Mesodermal cell (in vitro differentiated cells): ENCODE results near the gene ZNF730.
"Not testable (repeated sequence)": the region's sequence is repeated elsewhere in the genome, so short reads cannot be mapped to it uniquely, and the experiment has no call there.

Experiments used
- H3K27ac ChIP-seq: 2 replicates; pipeline ENCODE4 v1.7.0; 2013; ENCODE audit warnings: mild to moderate bottlenecking, low read depth, low read length, moderate library complexity; ENCODE audit not compliant: severe bottlenecking
- H3K36me3 ChIP-seq: 2 replicates; pipeline ENCODE4 v1.7.1; 2013; ENCODE audit warnings: mild to moderate bottlenecking, low read length, moderate library complexity; ENCODE audit not compliant: control insufficient read depth, insufficient read depth
- H3K4me1 ChIP-seq: one replicate; pipeline ENCODE4 v1.7.1; 2013; ENCODE audit warnings: mild to moderate bottlenecking, low read length; ENCODE audit not compliant: insufficient read depth, control insufficient read depth, poor library complexity, severe bottlenecking
- H3K4me3 ChIP-seq: 2 replicates; pipeline ENCODE4 v1.7.0; 2013; ENCODE audit warnings: low read length, control low read depth, mild to moderate bottlenecking; ENCODE audit not compliant: insufficient read depth, poor library complexity, severe bottlenecking; ENCODE audit errors: extremely low read depth
- H3K9me3 ChIP-seq: 2 replicates; pipeline ENCODE4 v1.7.1; 2013; ENCODE audit warnings: mild to moderate bottlenecking, low read length, moderate library complexity; ENCODE audit not compliant: control insufficient read depth
- WGBS, 2 experiments: methylation state at CpG; one replicate each; pipeline ENCODE4 v1.1.5; 2013; ENCODE audit warnings: missing lambda C conversion rate in 2 of 2; ENCODE audit not compliant: insufficient coverage in 2 of 2; 5-methylcytosine and 5-hydroxymethylcytosine counted together

ZNF730 gene

GRCh38 chr19:23101241-23101640, 15.6 kb upstream of the ZNF730 start:
- no peaks in the 10 kb centered on the region for H3K9me3 ChIP-seq
- no peaks in the 10 kb centered on the region for H3K4me1 ChIP-seq
- H3K36me3 ChIP-seq = peaks cover 68% of the 10 kb centered on the region
- no peak overlapping the region for H3K27ac ChIP-seq
- no peak overlapping the region for H3K4me3 ChIP-seq
- WGBS, 2 experiments = 88 to 100% methylated on average over 4 of the region's 4 CpGs

- Histone ChIP-seq H3K9me3 (peaks cover 1% of the 10 kb centered on the region), H3K4me1 (no peaks in the 10 kb centered on the region), H3K27ac (no peak overlapping the region), H3K4me3 (peak overlapping the region; percentile 63), H3K36me3 (peaks cover 42% of the 10 kb centered on the region)
- no CpG with 5 or more reads among the region's 3 CpGs for WGBS, 2 experiments
Measured at GRCh38 chr19:23118400-23118799, 1.6 kb downstream of the ZNF730 start.

GRCh38 chr19:23134211-23134610, 17.4 kb downstream of the ZNF730 start:
- H3K4me1 ChIP-seq, H3K4me3 ChIP-seq, H3K27ac ChIP-seq: not testable (repeated sequence)
- no CpG with 5 or more reads among the region's 24 CpGs for WGBS, 2 experiments
- Histone ChIP-seq H3K36me3 (peaks cover 44% of the 10 kb centered on the region), H3K9me3 (peaks cover 27% of the 10 kb centered on the region)

- H3K27ac ChIP-seq = no peak overlapping the region
- no peak overlapping the region for H3K4me3 ChIP-seq
- H3K9me3 ChIP-seq = peaks cover 45% of the 10 kb centered on the region
- no CpG with 5 or more reads among the region's 3 CpGs for WGBS, 2 experiments
- H3K36me3 ChIP-seq = peaks cover 36% of the 10 kb centered on the region
- H3K4me1 ChIP-seq = no peaks in the 10 kb centered on the region
Measured at GRCh38 chr19:23145617-23146415, 29.0 kb downstream of the ZNF730 start.

- Histone ChIP-seq H3K36me3 (no peaks in the 10 kb centered on the region), H3K27ac (no peak overlapping the region), H3K9me3 (peaks cover 23% of the 10 kb centered on the region), H3K4me3 (no peak overlapping the region), H3K4me1 (no peaks in the 10 kb centered on the region)
- WGBS, 2 experiments = 92 to 96% methylated on average over 12 to 21 of the region's 23 CpGs
Measured at GRCh38 chr19:23160766-23161165, 43.9 kb downstream of the ZNF730 start.

- not testable (repeated sequence) for H3K4me3 ChIP-seq, H3K36me3 ChIP-seq, H3K27ac ChIP-seq, H3K4me1 ChIP-seq
- H3K9me3 ChIP-seq = peaks cover 18% of the 10 kb centered on the region
- WGBS, 2 experiments = 18 to 29% methylated on average over 5 to 7 of the region's 9 CpGs
Measured at GRCh38 chr19:23168286-23168685, 51.5 kb downstream of the ZNF730 start.

- Histone ChIP-seq H3K27ac (no peak overlapping the region), H3K4me1 (no peaks in the 10 kb centered on the region), H3K9me3 (peaks cover 28% of the 10 kb centered on the region), H3K4me3 (no peak overlapping the region), H3K36me3 (no peaks in the 10 kb centered on the region)
- WGBS, 2 experiments = 84 to 89% methylated on average over 9 to 10 of the region's 11 CpGs
Measured at GRCh38 chr19:23183251-23183650, 66.4 kb downstream of the ZNF730 start.

- 88 to 91% methylated on average over 8 to 9 of the region's 9 CpGs for WGBS, 2 experiments
- Histone ChIP-seq H3K4me1 (no peaks in the 10 kb centered on the region), H3K27ac (no peak overlapping the region), H3K36me3 (no peaks in the 10 kb centered on the region), H3K9me3 (peaks cover 13% of the 10 kb centered on the region), H3K4me3 (no peak overlapping the region)
Measured at GRCh38 chr19:23190341-23190740, 73.5 kb downstream of the ZNF730 start.
